ENCODE results near the gene RAP1GDS1.
A peak's percentile ranks its signal among the peaks of the same experiment; 100 is the strongest.
"Not testable (repeated sequence)": the region's sequence is repeated elsewhere in the genome, so short reads cannot be mapped to it uniquely, and the experiment has no call there.

The RAP1GDS1 gene

DNA sequence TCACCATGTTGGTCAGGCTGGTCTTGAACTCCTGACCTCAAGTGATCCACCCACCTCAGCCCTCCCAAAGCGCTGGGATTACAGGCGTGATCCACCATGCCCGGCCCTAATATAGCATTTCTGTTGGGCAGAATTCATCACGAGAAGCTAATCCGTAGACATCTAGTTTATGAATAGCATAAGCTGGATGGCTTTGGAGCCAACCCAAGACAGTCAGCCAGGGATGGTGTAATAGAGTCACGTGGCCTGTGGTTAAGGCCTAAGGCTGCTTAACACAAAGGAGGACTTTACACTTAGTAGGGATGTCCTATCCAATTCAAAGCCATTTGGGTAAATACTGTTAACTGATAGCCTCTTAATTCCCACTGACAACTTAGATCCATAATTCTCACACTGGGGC lies 173.6 kb downstream of the RAP1GDS1 start:
- no peak for DNase-seq (ENCODE audit: low read depth in 2 of 2)

DNA sequence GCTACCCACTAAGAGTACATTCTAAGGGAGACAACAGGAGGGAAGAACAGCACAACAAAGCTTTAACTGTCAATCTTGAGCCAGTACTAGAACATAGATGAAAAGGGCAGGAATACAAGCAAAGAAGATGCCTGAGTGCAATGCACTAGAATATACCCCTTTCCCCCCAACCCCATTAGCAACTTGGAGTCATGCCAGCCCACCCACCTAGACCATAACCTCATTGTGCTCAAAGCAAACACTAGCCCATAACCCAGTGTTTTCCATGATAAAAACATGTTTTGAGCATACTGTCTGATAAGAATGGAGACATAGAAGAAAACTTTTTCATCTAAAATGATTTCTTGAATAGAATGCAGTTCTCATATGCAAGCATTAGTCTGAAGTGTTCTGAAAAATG lies 183.2 kb downstream of the RAP1GDS1 start:
- no peak for DNase-seq (ENCODE audit: low read depth in 2 of 2)

GRCh38 chr4:98446499-98447375 lies 185.6 kb downstream of the RAP1GDS1 start:
- DNase-seq (ENCODE audit: low read depth in 2 of 2): peak; percentile 40 to 50

DNA sequence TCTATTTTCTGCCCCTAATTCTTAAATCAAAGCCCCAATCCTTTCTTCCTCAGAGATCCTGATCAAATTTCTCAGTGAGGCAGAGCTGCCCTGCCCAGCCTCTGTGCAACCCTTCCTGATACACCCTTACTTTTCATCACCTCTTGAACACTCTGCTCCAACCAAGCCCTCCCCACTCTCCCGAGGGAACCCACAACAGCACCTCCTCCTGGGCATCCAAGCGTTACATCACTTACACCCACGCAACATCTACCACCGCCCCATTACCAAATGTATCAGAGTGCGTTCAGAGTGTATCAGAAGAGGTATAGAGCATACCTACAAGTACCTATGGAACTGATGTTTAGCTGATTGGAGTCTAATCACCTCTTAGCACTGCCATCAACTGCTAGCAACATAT lies 186.5 kb downstream of the RAP1GDS1 start:
- DNase-seq (ENCODE audit: low read depth in 2 of 2): no peak

DNA sequence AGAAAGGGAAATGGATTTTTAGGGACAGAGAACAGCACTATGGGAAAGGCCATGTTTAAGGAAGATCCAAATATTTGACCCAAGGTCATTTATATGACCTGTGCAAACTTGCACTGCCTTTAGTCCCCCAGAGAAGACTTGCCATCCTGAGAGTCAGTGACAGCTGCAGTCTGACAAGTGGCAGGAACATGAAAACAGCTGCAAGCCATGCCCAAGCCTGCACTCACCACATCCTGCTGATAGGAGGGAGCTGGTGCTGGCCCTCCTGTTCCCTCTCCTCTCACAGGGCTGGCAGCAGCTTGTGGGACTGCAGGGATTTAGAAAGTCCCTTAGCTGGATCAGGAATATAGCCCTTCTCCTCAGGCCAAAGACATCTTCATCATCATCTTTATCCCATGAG lies 187.7 kb downstream of the RAP1GDS1 start:
- no peak for DNase-seq (ENCODE audit: low read depth in 2 of 2)

DNA sequence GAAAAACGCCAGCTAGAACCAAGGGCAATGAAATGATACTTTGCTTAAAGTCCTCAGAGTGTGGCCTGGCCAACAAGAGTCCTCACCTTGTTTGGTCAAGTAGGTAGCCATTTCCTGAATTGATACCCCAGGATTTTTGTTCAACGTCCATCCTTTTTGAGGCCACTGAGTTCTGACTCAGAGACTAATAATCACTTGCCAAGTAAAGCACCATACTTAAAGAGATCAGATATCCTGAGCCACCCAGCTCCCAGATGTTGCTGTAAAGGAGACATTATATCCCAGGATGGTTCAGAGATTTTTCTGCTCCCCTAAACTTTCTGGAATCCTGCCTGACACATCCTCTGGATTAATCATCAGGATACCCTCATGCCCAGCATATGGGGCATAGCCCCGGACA lies 190.9 kb downstream of the RAP1GDS1 start:
- DNase-seq (ENCODE audit: low read depth in 2 of 2): no peak

GRCh38 chr4:98457422-98457821 lies 196.2 kb downstream of the RAP1GDS1 start:
- DNase-seq (ENCODE audit: low read depth in 2 of 2): not testable (repeated sequence)

- not testable (repeated sequence) for DNase-seq (ENCODE audit: low read depth in 2 of 2)
Measured at GRCh38 chr4:98461121-98461865, 200.1 kb downstream of the RAP1GDS1 start.

- DNase-seq (ENCODE audit: low read depth in 2 of 2): no peak
Measured at GRCh38 chr4:98462487-98462886, 201.3 kb downstream of the RAP1GDS1 start.

DNA sequence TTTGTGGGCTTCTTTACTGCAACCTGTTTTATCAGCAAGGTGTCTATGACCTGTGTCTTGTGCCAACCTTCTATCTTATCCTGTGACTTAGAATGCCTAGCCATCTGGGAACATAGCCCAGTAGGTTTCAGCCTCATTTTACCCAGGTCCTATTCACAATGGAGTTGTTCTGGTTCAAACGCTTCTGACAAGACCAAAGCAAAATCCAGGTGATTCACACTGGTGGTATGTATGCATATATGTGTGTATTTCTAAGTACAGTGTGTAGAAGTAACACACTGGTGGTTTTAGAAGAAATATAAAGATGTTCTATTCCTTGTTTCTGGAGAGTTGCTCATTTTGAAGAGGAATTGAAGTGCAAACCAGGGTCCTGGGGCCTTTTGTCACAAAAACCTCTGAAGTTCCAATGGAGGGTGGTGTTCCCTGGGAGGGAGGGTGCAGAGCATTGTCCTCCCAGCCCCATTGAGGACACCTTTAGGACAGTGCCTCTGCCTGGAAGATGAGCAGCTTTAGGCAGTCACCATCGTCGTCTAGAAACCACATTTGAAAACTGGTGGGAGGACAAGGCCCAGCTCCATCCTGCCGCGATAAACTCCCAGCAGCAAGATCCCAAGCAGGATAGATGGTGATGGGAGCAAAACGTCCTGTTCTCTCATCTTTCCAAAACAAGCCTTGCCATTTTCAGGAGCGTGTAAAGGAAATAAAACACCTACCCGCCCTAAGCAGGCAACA lies 205.8 kb downstream of the RAP1GDS1 start:
- no peak for DNase-seq (ENCODE audit: low read depth in 2 of 2)

- peak; percentile 33 to 63 for DNase-seq (ENCODE audit: low read depth in 2 of 2)
Measured at GRCh38 chr4:98467627-98468072, 206.5 kb downstream of the RAP1GDS1 start.

- DNase-seq (ENCODE audit: low read depth in 2 of 2): no peak
Measured at GRCh38 chr4:98468709-98469108, 207.5 kb downstream of the RAP1GDS1 start.

DNA sequence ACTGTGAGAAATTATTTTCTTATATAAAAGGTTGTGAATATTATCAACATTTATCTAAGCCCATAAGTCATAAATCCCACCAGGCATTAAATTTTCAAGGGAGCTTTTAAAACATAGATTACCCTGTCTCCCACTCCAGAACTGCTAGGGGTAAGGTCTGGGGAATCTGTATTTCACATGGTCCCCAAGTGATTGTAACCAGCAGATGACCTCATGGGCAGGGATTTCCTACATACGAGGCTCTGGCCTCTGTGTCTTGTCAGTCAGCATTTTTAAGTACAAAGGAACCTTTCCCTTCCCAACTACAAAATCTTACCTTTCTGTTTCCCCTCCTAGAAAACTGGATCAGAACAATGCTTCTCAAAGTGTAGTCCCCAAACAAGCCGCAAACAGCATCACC lies 208.6 kb downstream of the RAP1GDS1 start:
- DNase-seq (ENCODE audit: low read depth in 2 of 2): no peak

GRCh38 chr4:98470366-98470765 lies 209.2 kb downstream of the RAP1GDS1 start:
- no peak for DNase-seq (ENCODE audit: low read depth in 2 of 2)

GRCh38 chr4:98470831-98471230 lies 209.6 kb downstream of the RAP1GDS1 start:
- no peak for DNase-seq (ENCODE audit: low read depth in 2 of 2)

- DNase-seq (ENCODE audit: low read depth in 2 of 2): no peak
Measured at GRCh38 chr4:98473046-98473445, 211.9 kb downstream of the RAP1GDS1 start.

GRCh38 chr4:98474408-98474844 lies 213.2 kb downstream of the RAP1GDS1 start:
- no peak for DNase-seq (ENCODE audit: low read depth in 2 of 2)

DNA sequence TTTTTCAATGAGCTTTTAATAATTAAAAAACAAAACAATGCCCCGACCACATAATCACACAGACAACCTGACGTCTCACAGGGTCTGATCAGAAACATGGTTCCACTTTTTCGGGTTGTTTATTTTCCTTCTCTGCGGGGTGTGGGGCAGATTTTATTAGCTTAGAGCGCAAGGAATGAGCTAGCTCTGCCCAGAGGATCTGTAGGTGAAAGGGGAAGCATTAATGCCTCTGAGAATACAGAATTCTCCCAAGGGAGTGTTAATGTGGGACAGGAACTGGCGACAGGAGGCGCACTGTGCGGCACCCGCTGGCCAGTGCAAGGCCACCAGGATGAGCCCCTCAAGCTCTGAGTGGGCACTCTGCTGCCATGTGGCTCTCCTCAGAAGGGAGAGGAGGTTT lies 215.7 kb downstream of the RAP1GDS1 start:
- no peak for DNase-seq (ENCODE audit: low read depth in 2 of 2)

- not testable (repeated sequence) for DNase-seq (ENCODE audit: low read depth in 2 of 2)
Measured at GRCh38 chr4:98479590-98479989, 218.4 kb downstream of the RAP1GDS1 start.

- DNase-seq (ENCODE audit: low read depth in 2 of 2): no peak
Measured at GRCh38 chr4:98480535-98480934, 219.4 kb downstream of the RAP1GDS1 start.

DNA sequence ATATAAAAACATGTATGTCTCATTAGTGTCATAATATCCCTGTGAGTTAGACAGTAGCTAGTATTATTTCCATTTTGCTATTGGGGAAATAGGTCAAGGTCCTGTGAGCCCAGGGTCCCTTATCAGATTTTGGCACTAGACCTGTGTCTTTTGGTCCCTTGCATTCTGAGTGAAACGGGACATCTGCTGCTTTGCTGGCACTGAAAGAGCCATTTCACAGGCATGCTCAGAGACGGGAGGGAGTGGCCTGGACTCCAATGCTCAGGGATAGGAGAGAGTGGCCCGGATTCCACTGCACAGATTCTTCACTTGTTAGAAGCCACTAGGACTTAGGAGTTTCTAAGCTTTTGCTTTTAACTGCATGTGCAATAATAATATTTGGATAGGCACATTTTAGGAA lies 220.0 kb downstream of the RAP1GDS1 start:
- no peak for DNase-seq (ENCODE audit: low read depth in 2 of 2)

DNA sequence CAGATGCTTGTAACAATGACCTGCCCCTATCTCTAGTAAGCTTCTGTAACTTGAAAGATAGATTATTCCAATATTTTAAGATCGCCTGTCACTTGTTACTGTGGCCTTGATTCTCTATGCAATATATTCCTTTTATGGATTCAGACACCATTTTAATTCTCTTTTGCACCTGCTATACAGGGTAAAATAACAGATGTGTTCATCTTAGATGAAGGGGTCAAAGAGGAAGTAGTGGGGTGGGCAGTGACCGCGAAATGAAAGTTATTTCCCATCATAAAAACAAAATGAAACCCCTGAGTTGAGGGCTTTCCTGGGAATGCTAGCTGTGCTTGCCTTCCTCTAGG lies 221.3 kb downstream of the RAP1GDS1 start:
- no peak for DNase-seq (ENCODE audit: low read depth in 2 of 2)

All from stimulated activated CD8-positive, alpha-beta memory T cell treated with anti-CD3 and anti-CD28 coated beads, Interleukin-15, amount 100 ng/mL, for 4 hours (primary cell).